A549 (cell line): Measurements from ENCODE around the gene NDUFAF3. TPM values are rescaled to one million over a fixed set of nuclear protein-coding genes. Genes with fewer than 3 reads are reported as not detected.

ENCODE experiments used
- ATAC-seq, 2 experiments: fragments of 200-7000 bp in 1 of 2; fragments of >200 bp in 1 of 2; cut with Nextera tagmentation in 1 of 2; cut with Tn5 transposase in 1 of 2; 3 replicates each; pipeline versions ENCODE4 v1.8.0 to v1.9.1; 2018 to 2020; ENCODE audit warnings: mild to moderate bottlenecking in 1 of 2, moderate library complexity in 1 of 2
- CTCF ChIA-PET: fragments of 300-600 bp; sonication (Branson Sonifier 250); formaldehyde crosslinking; extraction: SDS; loops from one replicate; lab custom pipeline; 2021; ENCODE audit warnings: antibody characterized with exemption, inconsistent platforms; lab: Yijun Ruan, JAX
- POLR2A ChIA-PET: fragments of 350-600 bp; formaldehyde crosslinking; extraction: SDS; loops from one replicate; lab custom pipeline; 2021; ENCODE audit warnings: antibody characterized with exemption, inconsistent platforms; lab: Yijun Ruan, JAX
- DNase-seq, 2 experiments: peaks; one replicate each; pipeline versions ENCODE4 v3.0.0 to v3.0.0-alpha.2; 2011 to 2016; ENCODE audit warnings: low read depth in 1 of 2, low spot score in 1 of 2
- FAIRE-seq: peaks from 2 replicates; lab custom pipeline; 2011; peaks lifted over from hg19 to GRCh38; lab: Jason Lieb, UNC
- H3K27ac ChIP-seq, 2 experiments: fragments of >200 bp; sonication (Bioruptor Twin); formaldehyde crosslinking; 3 replicates each; pipeline ENCODE4 v1.5.1; 2016 to 2017
- H3K4me1 ChIP-seq: fragments of >200 bp; sonication (Bioruptor Twin); formaldehyde crosslinking; 3 replicates; pipeline ENCODE4 v1.6.1; 2016
- H3K4me2 ChIP-seq: fragments of >200 bp; sonication (Bioruptor Twin); formaldehyde crosslinking; 3 replicates; pipeline ENCODE4 v1.6.1; 2016
- H3K4me3 ChIP-seq: fragments of >200 bp; sonication (Bioruptor Twin); formaldehyde crosslinking; 3 replicates; pipeline ENCODE4 v1.5.1; 2016
- H3K9me3 ChIP-seq: fragments of >200 bp; sonication (Bioruptor Twin); formaldehyde crosslinking; 3 replicates; pipeline ENCODE4 v1.6.1; 2016
- CBX8 ChIP-seq: fragments of 200-600 bp; sonication (generic); IDR thresholded peaks from 2 replicates; pipeline ENCODE4 v1.6.1; 2016
- CTCF ChIP-seq: fragments of >200 bp; sonication (Bioruptor Twin); formaldehyde crosslinking; IDR thresholded peaks from 3 replicates; pipeline ENCODE4 v1.5.1; 2016
- E2F6 ChIP-seq: IDR thresholded peaks from 2 replicates; pipeline ENCODE4 v1.6.1; 2012; ENCODE audit warnings: low read depth, borderline replicate concordance
- FOXS1 ChIP-seq: fragments of 250-450 bp; sonication (Bioruptor Pico); IDR thresholded peaks from 2 replicates; pipeline ENCODE4 v1.5.0; 2020; ENCODE audit warnings: mild to moderate bottlenecking, moderate library complexity
- HDAC2 ChIP-seq: fragments of 200-600 bp; sonication (generic); IDR thresholded peaks from 2 replicates; pipeline ENCODE4 v1.6.1; 2016
- JUN ChIP-seq, 2 experiments: fragments of >200 bp; sonication (Bioruptor Twin); formaldehyde crosslinking; IDR thresholded peaks; 2 replicates in 1 of 2; 3 replicates in 1 of 2; pipeline ENCODE4 v1.6.1; 2016 to 2017
- KDM5A ChIP-seq: fragments of 200-600 bp; sonication (generic); IDR thresholded peaks from 2 replicates; pipeline ENCODE4 v1.6.1; 2016; ENCODE audit warnings: antibody characterized with exemption, mild to moderate bottlenecking
- MAFK ChIP-seq: fragments of 450-650 bp; IDR thresholded peaks from 2 replicates; pipeline ENCODE4 v1.6.1; 2014; ENCODE audit not compliant: partially characterized antibody
- POLR2A ChIP-seq: IDR thresholded peaks from 2 replicates; pipeline ENCODE4 v1.6.1; 2012; ENCODE audit warnings: mild to moderate bottlenecking, low read length
- POLR2AphosphoS2 ChIP-seq: conservative IDR thresholded peaks from 2 replicates; pipeline ENCODE4 v1.6.1; 2012; ENCODE audit warnings: low read length, improper control_type of control experiment, inconsistent platforms
- RAD21 ChIP-seq, 2 experiments: fragments of >200 bp in 1 of 2; sonication (Bioruptor Twin) in 1 of 2; formaldehyde crosslinking in 1 of 2; IDR thresholded peaks in 1 of 2; conservative IDR thresholded peaks in 1 of 2; 2 replicates in 1 of 2; 3 replicates in 1 of 2; pipeline ENCODE4 v1.6.1; 2012 to 2018; ENCODE audit warnings: inconsistent platforms in 1 of 2
- RNF2 ChIP-seq: fragments of 200-600 bp; sonication (generic); IDR thresholded peaks from 2 replicates; pipeline ENCODE4 v1.6.1; 2016; ENCODE audit warnings: low read depth, mild to moderate bottlenecking, antibody characterized with exemption, moderate library complexity, borderline replicate concordance
- SMC3 ChIP-seq: fragments of >200 bp; sonication (Bioruptor Twin); formaldehyde crosslinking; IDR thresholded peaks from 3 replicates; pipeline ENCODE4 v1.6.1; 2018; ENCODE audit warnings: inconsistent platforms
- TFCP2L1 ChIP-seq: fragments of 250-450 bp; sonication (Bioruptor Pico); IDR thresholded peaks from 2 replicates; pipeline ENCODE4 v1.5.0; 2021; ENCODE audit warnings: mild to moderate bottlenecking
- TP53 ChIP-seq: fragments of 250-450 bp; sonication (Bioruptor Pico); IDR thresholded peaks from 2 replicates; pipeline ENCODE4 v1.5.0; 2021; ENCODE audit warnings: mild to moderate bottlenecking, moderate library complexity
- ZC3H11A ChIP-seq: fragments of 450-650 bp; IDR thresholded peaks from 2 replicates; pipeline ENCODE4 v1.6.1; 2014; ENCODE audit warnings: antibody characterized with exemption, mild to moderate bottlenecking
- WGBS: methylation state at CpG from one replicate; pipeline ENCODE4 v1.1.6; 2017; ENCODE audit errors: missing lambda C conversion rate; 5-methylcytosine and 5-hydroxymethylcytosine counted together
- polyA plus RNA-seq, 4 experiments: library from polyadenylated mRNA; depleted of rRNA in 3 of 4; stranded (reverse); fragments of >200 nt; fragmentation: RNase III in 1 of 4; extraction: RNeasy Plus Mini Kit Qiagen cat#74134 plus additional on column Dnase treatment in 1 of 4; gene quantifications; 2 replicates in 3 of 4; 3 replicates in 1 of 4; pipeline ENCODE4 v1.2.3, GENCODE V29; 2011 to 2017
- TF ChIP-seq, protein P1 (sequence below): fragments of >200 bp; sonication (Bioruptor Twin); formaldehyde crosslinking; IDR thresholded peaks from 2 replicates; pipeline ENCODE4 v1.6.1; 2016
- TF ChIP-seq, protein P2 (sequence below): fragments of >200 bp; sonication (Bioruptor Twin); formaldehyde crosslinking; IDR thresholded peaks from 3 replicates; pipeline ENCODE4 v1.6.1; 2016

The NDUFAF3 gene
- polyA plus RNA-seq, 2 of the 4 experiments (the other 2 are of a cell fraction): 44.3 to 71.4 TPM

GRCh38 chr3:49013113-49013737 is 8.7 kb upstream of the NDUFAF3 start:
- Histone ChIP-seq H3K4me3 (no peak overlapping the region), H3K4me2 (no peak overlapping the region), H3K9me3 (no peaks in the 10 kb centered on the region), H3K4me1 (peaks cover 10% of the 10 kb centered on the region; the same call in 2 of the 3 replicates), H3K27ac (no peak overlapping the region)
- 90% methylated on average over 14 of the region's 19 CpGs for WGBS
- FAIRE-seq: no peak
- CTCF ChIA-PET: interaction anchor here (0.8 to 30.1 kb wide), 10 partner anchors 8 to 436 kb away, joined by 3 to 385 read pairs (median 5); partner anchors contain the start of genes IMPDH2, NDUFAF3, P4HTM and QRICH1
- no peak for ATAC-seq
- POLR2A ChIA-PET: interaction anchor here (0.7 kb wide), 1 partner anchor 8 kb away, joined by 3 read pairs; the partner anchor contains the start of gene NDUFAF3
- DNase-seq: no peak
- no peak for TF ChIP-seq POLR2A
- TF ChIP-seq RNF2: no peak
- no peak for TF ChIP-seq CBX8
- no peak for TF ChIP-seq HDAC2
- TF ChIP-seq KDM5A: no peak
- TF ChIP-seq JUN (IDR thresholded peaks at IDR 0.05): no peak
- TF ChIP-seq, protein P1, sequence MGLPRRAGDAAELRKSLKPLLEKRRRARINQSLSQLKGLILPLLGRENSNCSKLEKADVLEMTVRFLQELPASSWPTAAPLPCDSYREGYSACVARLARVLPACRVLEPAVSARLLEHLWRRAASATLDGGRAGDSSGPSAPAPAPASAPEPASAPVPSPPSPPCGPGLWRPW: no peak
- TF ChIP-seq TP53 (CRISPR knock-in tag): no peak
- no peak for TF ChIP-seq TFCP2L1
- no peak for TF ChIP-seq MAFK
- TF ChIP-seq ZC3H11A: no peak
- TF ChIP-seq E2F6: no peak
- TF ChIP-seq POLR2AphosphoS2: no peak

GRCh38 chr3:49013738-49014660 is 7.9 kb upstream of the NDUFAF3 start:
- FAIRE-seq: no peak
- H3K4me3 ChIP-seq: no peak overlapping the region
- H3K4me1 ChIP-seq: peaks cover 7% of the 10 kb centered on the region
- CTCF ChIA-PET: interaction anchor here (0.8 to 30.1 kb wide), 9 partner anchors 7 to 435 kb away, joined by 3 to 385 read pairs (median 5); partner anchors contain the start of genes IMPDH2, NDUFAF3 and P4HTM
- no peaks in the 10 kb centered on the region for H3K9me3 ChIP-seq
- ATAC-seq: peak; percentile 58 to 69
- TF ChIP-seq SMC3 (peak; percentile 24; the same call in 1 of the 3 replicates), RAD21 (conservative IDR thresholded peaks at IDR 0.05 in 1 of 2, IDR thresholded peaks at IDR 0.05 in 1 of 2) (peak; percentile 18 to 28; a peak in 1 of 5 replicates), CTCF (peak; percentile 32), FOXS1 (CRISPR knock-in tag) (no peak)
- TF ChIP-seq, all 56 proteins: peak for 3
- Histone ChIP-seq H3K27ac (no peak overlapping the region), H3K4me2 (no peak overlapping the region)
- DNase-seq: peak; percentile 43 to 63
- POLR2A ChIA-PET: interaction anchor here (0.7 kb wide), 1 partner anchor 8 kb away, joined by 3 read pairs; the partner anchor contains the start of gene NDUFAF3
- 79% methylated on average over 14 of the region's 24 CpGs for WGBS

DNA sequence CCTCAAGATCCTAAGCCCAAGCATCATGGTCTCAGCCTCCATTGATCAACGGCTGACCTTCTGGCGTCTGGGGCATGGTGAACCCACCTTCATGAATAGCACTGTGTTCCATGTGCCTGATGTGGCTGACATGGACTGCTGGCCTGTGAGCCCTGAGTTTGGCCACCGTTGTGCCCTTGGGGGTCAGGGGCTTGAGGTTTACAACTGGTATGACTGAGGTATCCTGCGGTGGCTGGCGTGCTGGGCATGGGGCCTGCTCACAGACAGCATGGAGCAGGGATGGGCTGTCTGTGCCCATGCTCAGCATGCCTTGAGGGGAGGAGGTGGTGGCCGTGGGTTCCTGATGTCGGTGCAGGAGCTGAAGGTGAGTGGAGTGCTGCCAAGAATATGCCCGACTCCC is 6.8 kb upstream of the NDUFAF3 start:
- ChIA-PET POLR2A (no interaction called here), CTCF (interaction anchor here (1.0 to 30.1 kb wide), 4 partner anchors 7 to 24 kb away, joined by 3 to 385 read pairs (median 36); partner anchors contain the start of genes P4HTM and WDR6)
- ATAC-seq (no peak), FAIRE-seq (no peak), DNase-seq (no peak)
- TF ChIP-seq, protein P2, sequence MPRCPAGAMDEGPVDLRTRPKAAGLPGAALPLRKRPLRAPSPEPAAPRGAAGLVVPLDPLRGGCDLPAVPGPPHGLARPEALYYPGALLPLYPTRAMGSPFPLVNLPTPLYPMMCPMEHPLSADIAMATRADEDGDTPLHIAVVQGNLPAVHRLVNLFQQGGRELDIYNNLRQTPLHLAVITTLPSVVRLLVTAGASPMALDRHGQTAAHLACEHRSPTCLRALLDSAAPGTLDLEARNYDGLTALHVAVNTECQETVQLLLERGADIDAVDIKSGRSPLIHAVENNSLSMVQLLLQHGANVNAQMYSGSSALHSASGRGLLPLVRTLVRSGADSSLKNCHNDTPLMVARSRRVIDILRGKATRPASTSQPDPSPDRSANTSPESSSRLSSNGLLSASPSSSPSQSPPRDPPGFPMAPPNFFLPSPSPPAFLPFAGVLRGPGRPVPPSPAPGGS: no peak
- Histone ChIP-seq H3K4me2 (no peak overlapping the region), H3K4me1 (peaks cover 17% of the 10 kb centered on the region), H3K27ac (no peak overlapping the region), H3K4me3 (no peak overlapping the region), H3K9me3 (no peaks in the 10 kb centered on the region)
- 91% methylated on average over 5 of the region's 8 CpGs for WGBS
